ENCODE measurements around the gene MINAR1.

The MINAR1 gene

GRCh38 chr15:79463043-79463780, 31.1 kb downstream of the MINAR1 start:
- DNase-seq (ENCODE audit: low spot score): no peak

GRCh38 chr15:79463781-79464270, 31.7 kb downstream of the MINAR1 start:
- peak; percentile 60 for DNase-seq (ENCODE audit: low spot score)

- DNase-seq (ENCODE audit: low spot score): no peak
Observed at GRCh38 chr15:79466488-79466887, 34.4 kb downstream of the MINAR1 start.

- no peak for DNase-seq (ENCODE audit: low spot score)
Observed at GRCh38 chr15:79467865-79468586, 35.9 kb downstream of the MINAR1 start.

GRCh38 chr15:79472446-79472845, 40.3 kb downstream of the MINAR1 start:
- DNase-seq (ENCODE audit: low spot score): no peak

GRCh38 chr15:79474252-79474651, 42.1 kb downstream of the MINAR1 start:
- DNase-seq (ENCODE audit: low spot score): no peak

- no peak for DNase-seq (ENCODE audit: low spot score)
Observed at GRCh38 chr15:79475306-79475705, 43.2 kb downstream of the MINAR1 start.

- no peak for DNase-seq (ENCODE audit: low spot score)
Observed at GRCh38 chr15:79478108-79478507, 46.0 kb downstream of the MINAR1 start.

GRCh38 chr15:79479616-79480015, 47.5 kb downstream of the MINAR1 start:
- no peak for DNase-seq (ENCODE audit: low spot score)

GRCh38 chr15:79481793-79482192, 49.7 kb downstream of the MINAR1 start:
- DNase-seq (ENCODE audit: low spot score): no peak

Data from cerebellar cortex (tissue), 1 donor.